NAMALWA (cell line): Measurements from ENCODE around the gene TAF11L14.

Experiments
- DNase-seq: peaks from one replicate; pipeline ENCODE4 v3.0.0-alpha.2; 2015; ENCODE audit warnings: low spot score

Gene TAF11L14

DNA sequence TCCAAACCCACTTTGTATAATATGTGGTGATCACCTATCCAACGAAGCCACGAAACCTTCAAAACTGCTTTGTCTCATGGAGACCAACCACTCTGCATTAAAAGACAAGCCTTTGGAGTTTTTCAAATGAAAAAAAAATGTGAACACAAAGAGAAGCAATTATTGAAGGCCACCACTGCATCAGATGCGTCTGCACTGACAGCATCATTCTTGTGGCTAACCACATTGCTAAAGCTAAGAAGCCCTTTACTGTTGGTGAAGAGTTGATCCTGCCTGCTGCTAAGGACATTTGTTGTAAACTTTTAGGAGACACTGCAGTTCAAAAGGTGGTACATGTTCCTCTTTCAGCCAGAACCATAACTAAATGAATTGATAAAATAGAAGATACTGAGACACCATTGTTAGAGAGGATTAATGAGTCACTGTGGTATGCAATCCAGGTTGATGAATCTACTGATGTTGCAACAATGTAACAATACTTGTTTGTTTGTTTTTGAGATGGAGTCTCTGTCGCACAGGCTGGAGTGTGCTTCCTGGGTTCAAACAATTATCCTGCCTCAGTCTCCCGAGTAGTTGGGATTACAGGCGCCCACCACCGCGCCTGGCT is 45.4 kb downstream of the TAF11L14 start:
- no peak for DNase-seq

DNA sequence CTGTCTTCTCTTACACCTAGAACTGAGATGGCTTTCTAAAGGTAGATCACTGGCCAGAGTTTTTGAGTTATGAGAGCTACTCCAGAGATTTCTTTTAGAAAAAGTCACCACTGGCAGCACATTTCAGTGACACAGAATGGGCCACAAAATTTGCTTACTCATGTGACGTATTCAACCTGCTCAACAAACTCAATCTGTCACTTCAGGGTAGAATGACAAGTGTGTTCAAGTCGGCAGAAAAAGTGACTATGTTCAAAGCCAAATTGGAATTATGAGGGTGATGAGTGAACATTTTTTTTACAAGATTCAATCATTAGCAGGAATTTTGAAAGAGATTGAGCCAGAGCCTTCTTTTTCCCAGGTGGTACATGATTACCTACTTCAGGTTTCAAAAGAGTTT is 46.5 kb downstream of the TAF11L14 start:
- DNase-seq: no peak
